ENCODE results near the gene MCF2L2.
"Not testable (repeated sequence)": the region's sequence is repeated elsewhere in the genome, so short reads cannot be mapped to it uniquely, and the experiment has no call there.

Gene MCF2L2

DNA sequence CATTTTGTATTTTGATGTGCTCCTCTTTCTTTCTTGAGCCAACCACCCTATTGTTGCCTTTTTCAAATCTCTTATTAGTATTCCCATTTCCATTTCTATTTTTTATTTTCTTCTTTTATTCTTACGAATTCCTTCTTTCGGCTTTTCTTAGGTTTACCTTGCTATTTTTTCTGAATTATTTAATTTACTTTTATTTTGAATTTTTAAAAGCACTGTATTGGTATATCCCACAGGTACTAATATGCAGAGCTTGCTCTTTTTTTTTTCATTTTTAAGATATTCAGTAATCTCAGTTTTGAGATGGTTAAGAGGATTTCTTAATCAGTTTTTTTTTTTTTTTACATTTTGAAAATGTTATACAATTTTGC, 18.4 kb upstream of the MCF2L2 start:
- DNase-seq: no peak

DNA sequence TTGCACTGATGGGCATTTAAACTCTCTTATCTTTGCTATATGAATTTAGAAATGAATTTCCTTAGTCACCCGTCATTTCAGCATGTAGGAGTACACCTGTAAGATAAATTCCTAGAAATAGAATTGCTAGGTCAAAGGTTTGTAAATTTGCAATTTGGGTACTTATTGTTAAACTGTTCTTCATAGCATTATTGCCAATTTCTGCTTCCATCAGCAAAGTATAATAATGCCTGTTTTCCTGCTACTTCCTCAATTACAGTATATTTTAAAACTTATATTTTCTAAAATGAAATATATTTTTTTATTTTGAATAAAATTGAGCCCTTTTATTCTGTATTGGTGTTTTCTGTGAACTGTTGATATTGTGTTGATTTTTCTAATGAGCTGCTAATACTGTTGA, 16.3 kb upstream of the MCF2L2 start:
- no peak for DNase-seq

DNA sequence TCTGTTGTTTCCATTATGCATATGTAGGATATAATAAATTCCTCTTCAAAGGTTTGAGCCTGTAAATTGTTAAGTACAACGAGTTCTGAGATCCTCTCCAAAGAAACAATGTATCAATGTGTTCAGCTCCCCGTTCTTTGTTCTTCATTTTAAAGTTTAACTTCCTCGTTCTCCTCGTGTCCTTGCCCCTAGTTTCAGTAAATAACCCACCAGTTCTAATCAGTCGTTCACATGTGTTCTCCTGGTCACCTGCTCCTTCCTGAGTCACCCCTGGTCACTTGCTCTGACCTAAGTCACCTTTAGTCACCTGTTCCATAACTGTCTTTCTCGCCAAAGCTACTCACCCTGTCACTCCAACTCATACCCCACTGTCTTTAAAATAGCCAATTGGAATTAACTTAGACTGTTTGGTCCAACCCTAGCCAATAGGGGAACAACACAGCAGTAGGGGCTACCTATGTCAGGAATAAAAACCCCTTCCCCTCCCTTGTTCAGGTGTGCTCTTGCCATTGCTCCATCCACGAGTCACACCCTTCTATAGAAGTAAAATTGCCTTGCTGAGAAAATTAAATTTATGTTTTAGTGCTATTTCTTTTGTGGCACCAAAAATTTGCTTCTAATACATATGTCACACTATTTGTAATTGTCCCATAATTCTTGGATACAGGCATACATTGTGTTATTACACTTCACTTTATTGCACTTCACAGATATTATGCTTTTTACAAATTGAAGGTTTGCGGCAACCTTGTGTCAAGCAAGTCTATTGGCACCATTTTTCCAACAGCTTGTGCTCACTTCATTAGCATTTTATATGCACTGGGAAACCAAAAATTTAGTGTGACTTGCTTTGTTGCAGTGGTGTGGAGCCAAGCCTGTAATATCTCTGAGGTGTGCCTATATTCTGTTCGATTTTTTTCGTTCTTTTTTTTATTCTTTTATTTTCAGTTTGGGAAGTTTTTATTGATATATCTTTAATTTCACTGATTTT, 15.3 kb upstream of the MCF2L2 start:
- no peak for DNase-seq

DNA sequence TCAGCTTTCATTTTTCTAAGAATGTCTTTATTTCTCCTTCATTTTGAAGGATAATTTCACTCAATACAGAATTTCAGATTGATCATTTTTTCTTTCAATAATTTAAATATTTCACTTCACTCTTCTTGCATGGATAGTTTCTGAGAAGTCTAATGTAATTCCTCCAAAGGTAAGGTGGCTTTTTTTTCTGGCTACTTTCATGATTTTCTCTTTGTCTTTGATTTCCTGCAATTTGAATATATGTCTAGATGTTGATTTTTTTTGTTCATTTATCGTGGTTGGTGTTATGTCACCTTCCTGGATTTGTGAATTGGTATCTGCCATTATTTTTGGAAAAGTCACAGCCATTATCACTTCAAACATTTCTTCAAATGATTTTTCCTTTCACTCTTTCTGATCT, 14.6 kb upstream of the MCF2L2 start:
- DNase-seq: no peak

DNA sequence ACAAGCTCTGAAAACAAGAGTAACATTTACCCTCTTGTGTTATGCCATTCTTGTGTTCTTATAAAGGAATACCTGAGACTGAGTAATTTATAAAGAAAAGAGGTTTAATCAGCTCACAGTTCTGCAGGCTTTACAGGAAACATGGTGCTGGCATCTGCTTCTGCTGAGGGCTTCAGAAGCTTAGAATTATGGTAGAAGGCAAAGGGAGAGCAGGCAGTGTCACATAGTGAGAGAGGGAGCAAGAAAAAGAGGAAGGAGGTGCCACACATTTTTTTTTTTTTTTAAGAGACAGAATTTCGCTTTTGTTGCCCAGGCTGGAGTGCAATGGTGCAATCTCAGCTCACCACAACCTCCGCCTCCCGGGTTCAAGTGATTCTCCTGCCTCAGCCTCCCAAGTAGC, 12.1 kb upstream of the MCF2L2 start:
- DNase-seq: not testable (repeated sequence)

DNA sequence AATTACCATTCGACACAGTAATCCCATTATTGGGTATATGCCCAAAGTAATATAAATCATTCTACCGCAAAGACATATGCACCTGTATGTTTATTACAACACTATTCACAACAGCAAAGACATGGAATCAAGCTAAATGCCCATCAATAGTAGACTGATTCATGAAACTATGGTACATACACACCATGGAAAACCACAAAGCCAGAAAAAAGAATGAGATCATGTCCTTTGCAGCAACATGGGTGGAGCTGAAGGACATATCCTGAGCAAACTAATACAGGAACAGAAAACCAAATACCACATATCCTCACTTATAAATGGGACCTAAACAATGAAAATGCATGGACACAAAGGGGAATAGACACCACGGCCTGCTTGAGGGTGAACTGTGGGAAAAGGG, 11.1 kb upstream of the MCF2L2 start:
- DNase-seq: no peak

DNA sequence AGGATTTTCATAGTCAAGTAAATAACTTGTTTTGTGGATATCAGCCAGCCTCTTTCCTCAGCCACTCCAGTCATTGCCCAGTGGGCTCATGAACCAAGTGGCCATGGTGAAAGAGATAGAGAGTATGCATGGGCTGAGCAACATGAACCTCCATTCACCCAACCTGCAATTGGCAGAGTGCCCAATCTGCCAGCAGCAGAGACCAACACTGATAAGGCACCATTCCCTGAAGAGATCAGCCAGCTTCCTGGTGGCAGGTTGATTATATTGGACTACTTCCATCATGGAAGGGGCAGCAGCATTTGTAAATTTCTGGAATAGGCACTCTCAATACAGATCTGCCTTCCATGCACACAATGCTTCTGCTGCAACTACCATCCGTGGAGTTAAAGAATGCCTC, 10.3 kb upstream of the MCF2L2 start:
- no peak for DNase-seq

DNA sequence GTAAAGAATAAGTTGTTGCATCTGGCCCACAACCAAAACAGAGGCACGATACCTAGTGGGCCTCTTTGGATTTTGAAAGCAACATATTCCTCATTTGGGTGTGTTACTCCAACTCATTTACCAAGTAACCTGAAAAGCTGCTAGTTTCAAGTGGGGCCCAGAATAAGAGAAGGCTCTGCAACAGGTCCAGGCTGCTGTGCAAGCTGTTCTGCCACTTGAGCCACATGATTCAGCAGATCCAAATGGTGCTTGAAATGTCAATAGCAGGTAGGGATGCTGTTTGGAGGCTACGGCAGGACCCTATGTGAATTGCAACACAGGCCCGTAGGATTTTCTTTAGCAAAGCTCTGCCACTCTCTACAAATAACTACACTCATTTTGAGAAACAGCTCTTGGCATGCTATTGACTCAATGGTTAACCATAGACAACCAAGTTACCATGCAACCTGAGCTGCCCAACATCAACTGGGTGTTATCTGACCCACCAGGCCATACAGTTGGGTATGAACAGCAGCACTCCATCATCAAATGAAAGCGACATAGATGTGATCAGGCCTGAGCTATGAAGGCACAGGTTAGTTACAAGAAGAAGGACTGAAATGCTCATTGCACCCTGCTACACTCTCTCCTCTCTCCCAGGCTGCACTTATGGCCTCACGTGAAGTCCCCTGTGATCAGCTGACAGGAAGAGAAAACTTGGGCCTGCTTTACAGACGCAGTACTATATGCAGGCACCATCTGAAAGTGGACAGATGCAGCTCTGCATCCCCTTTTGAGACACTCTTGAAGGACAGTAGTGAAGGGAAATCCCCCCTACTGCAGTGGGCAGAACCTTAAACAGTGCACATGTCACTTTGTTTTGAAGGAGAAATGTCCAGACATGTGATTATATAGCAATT, 9.5 kb upstream of the MCF2L2 start:
- no peak for DNase-seq

DNA sequence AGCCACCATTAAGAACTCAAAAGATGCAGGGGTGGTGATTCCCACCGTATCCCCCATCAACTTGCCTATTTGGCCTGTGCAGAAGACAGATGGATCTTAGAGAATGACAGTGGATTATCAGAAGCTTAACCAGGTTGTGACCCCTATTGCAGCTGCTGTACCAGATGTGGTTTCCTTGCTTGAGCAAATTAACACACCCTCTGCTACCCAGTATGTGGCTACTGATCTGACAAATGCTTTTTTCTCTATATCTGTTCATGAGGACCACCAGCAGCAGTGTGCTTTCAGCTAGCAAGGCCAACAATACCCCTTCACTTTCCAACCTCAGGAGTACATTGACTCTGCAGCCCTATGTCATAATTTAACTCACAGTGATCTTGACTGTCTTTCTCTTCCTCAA, 8.6 kb upstream of the MCF2L2 start:
- DNase-seq: no peak

DNA sequence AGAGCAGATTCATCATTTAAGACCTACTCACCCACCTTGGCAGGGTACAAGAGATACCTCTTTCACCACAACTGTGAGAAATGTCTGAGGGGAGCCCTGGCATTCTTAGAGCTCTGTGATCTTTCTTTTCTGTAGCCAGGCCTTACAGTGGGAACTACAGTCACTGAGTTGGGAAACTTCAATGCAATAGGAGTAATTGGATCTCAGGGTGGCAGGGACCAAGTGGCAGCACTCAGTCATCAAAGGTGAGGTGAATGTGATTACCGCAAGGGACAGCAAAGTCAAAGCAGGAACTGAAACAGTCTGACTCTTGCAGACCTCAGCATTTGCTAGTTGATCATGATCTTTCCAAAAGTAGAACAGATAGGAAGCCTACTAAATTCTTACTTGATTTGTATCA, 7.2 kb upstream of the MCF2L2 start:
- DNase-seq: no peak

DNA sequence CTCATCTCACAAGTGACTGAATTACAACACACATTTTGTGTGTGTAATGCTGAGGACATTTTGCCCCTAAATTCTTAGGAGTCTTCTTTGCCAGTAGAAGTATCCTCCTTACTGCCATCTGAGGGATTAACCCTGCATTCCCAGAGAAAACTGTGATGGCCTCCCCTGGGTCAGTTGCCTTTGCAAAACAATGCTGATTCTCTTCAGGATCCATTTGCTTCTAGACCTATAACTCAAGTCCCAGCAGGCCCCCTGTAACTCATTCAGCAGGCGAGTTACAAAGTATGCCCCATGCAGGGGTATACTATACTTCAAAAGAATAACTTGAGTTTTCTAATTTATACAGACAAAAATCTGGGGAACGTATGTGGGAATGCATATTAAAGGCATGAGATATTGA, 6.6 kb upstream of the MCF2L2 start:
- no peak for DNase-seq

DNA sequence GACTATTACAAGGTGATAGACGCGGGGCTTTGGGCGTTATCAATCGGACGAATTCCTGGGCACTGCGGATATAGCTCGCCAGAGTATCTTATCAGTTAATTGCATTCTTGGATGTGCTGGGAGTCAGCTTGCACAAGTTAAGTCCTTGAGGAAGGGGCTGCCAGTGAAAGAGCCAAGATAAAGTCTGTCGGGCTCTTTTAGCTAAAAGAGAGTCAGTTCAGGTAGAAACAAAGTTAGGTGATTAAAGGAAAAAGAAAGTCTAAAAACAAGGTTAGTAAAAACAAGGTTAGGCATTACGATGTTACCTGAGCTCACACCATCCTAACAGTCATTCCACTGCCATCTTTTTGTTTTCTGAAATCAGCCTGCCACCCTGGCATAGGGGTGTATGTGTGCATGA, 6.1 kb upstream of the MCF2L2 start:
- DNase-seq: no peak

DNA sequence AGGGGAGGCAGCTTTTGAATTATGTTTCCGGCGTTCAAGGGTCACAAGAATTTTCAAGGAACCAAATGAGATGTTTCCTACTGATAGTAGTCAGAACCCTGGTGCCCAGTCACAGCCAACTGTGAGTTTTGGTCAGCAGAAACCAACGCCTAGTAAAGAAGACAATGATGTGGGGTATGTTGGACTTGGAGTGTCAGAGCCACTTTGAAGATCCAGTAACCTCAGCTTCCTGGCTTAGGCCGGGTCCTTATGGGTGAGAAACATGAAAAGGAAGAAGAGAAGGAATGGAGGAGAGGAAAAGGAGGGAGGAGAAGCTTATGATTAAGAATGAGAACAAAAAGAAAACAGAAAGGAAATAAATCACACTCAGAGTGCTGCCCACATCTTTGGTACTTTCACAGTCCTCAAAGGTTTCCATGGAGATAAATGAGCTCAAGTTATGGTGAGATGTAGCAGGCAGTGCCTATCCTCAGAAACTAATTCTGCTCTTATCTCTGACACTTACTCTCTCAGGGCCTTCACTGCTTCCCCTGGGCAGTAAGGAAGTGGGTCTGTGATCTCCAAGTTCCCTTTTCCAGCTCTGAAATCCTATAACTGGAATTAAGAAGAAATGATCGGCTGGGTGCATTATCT, 2.0 kb upstream of the MCF2L2 start:
- DNase-seq: peak in 1 of 51 donors; percentile 3

DNA sequence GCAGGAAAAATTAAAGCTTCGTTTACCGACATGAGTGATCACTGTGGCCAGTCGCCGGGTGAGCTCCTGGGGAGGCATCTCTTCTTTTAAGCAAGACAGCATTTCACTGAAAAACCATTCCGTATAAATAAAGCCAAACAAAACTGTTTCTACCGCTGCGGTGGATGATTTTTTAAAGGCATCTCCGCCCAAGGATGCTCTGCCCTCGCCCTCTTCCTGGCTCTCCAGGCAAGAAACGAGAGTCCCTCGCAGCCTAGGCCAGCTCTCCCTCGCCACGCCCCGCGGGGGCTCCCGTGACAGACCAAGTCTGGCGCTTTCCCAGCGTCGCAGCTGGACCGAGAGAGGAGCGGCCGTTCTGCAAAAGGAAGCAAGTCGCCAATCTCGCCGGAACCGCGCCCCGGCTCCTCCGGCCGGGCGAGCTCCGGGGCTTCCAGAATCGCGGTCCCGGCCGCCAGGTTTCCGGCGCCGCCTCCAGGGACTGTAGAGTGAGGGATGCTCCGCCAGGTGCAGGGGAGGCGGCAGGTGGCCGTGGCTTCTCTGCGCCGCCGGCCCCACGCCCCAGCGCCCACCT, 458 bp downstream of the MCF2L2 start:
- peak in 49 of 51 donors; percentile 4 to 81 (median 41) for DNase-seq

DNA sequence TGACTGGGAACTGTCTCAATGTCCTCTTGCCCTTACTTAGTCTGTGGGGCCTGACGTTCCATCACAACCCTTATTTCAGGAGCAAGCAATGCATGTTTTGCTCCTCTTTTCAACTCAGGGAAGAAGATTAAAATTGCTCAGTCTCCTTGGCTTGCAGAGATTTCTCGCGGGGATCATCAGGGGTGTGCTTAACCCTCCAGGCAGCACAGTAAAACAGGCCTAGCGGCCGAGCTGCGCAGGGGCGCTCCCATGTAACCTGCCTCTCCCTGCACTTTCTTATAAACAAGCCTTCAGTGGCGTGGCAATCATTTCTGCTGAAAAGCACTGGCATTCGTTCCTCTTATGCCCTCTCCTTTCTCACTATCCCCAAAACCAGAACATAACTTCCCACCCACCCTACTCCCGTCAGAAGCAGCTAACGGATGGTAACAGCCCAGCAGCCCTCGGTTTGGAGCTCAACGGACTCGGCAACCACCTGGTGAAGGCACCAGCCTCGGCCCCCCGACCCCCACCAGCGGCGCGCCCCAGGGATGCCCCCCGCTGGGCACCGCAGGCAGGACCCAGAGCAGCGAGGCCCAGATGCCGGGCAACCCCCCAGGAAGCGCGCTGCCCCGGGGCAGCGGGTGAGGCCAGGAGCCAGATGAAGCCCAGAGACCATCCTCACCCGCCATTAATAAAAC, 1.1 kb downstream of the MCF2L2 start:
- DNase-seq: peak in 12 of 51 donors; percentile 4 to 40 (median 20)

DNA sequence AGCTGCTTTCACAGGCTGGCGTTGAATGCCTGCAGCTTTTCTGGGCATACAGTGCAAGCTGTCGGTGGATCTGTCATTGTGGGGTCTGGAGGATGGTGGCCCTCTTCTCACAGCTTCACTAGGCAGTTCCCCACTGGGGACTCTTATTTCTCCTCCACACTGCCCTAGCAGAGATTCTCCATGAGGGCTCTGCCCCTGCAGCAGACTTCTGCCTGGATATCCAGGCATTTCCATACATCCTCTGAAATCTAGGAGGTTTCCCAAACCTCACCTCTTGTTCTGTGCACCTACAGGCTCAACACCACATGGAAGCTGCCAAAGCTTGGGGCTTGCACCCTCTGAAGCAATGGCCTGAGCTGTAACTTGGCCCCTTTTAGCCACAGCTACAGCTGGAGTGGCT, 9.6 kb downstream of the MCF2L2 start:
- not testable (repeated sequence) for DNase-seq

DNA sequence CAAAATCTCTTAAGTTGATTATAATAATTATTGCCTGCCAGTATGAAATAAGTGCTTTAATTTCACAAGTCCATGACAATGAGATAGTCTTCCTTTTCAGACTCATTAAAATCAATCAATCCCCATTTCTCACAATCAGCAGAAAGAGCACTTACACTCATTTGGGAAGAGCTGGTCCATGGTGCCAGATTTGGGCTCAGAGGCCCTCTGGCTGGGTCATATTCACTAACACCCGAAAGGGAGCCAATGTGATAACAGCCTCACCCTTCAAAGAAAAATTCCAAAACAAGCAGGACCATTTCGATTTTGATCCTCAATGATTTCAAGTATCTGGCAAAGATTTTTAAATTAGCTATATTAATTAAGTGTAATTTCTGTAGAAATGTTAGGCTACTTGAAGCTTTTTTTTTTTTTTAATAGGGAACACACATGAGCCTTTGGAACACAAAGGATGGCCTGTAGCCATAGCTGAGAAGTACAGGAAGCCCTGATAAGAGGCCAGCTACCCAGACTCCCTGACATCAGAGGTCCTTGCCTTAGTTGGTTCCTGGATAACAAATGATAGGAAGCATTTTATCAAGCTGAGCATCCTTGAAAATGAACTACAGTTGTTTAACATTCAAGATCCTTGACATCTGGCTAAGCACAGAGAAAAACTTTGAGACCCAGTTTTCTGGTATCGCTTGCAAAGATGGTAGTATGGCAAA, 17.1 kb downstream of the MCF2L2 start:
- no peak for DNase-seq

DNA sequence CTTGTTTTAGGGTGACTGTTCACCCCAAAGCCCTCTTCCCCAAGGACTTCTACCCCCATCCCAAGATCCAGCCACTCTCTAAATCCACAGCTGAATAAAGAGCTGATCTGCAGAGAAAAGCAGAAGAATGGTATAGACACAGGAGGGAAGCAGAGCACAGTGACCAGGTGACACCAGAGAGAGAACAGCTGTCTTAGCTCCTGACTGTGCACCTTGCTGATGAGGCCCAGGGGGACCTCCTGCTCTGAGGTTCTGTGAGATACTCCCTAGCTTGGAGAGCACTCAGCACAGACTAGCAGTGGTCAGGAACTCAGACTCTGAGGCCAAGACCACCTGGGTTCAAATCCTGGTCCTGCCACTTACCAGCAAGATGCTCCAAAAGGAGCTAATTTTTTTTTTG, 17.7 kb downstream of the MCF2L2 start:
- no peak for DNase-seq

DNA sequence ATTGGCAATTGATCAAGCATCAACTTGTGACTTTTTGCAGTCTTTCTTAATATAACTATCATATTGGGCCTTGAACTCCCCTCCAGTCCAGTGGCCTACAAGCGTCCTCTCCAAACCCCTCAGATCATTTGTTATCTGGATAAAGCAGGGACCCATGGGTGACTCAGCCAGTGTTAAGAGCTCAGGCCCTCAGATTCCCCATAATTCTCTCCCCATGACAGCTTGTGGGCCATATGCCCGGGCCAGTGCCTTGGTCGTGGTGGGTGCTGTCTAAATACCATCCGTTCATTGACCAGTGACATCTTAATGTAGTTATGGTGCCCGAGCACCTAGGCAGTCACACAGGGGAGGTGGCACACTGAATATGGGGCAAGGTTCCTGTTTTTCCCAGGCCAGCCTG, 18.1 kb downstream of the MCF2L2 start:
- DNase-seq: no peak

DNA sequence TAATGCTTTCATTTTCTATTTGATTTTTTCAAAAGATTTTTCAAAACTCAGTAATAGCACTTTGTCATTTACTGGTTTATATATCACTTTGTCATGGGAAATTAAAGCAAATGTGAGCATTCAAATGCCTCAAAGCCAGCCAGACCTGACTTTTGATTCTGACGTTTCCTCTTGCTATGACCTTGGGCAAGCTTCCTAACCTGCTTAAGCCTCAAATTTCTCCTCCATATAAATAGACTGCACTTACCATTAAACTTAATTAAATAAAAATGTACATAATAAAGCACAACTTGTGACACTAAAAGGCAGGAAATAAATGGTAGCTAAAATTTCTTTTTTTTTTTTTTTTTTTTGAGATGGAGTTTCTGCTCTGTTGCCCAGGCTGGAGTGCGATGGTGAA, 19.2 kb downstream of the MCF2L2 start:
- no peak for DNase-seq
